Tibial nerve (tissue), 3 donors: ENCODE data around the gene INTS6L.

Experiments
- CTCF ChIP-seq, 5 experiments: fragments of 200-600 bp in 3 of 5; fragments of 450-650 bp in 2 of 5; sonication (generic) in 3 of 5; IDR thresholded peaks; one replicate each; pipeline ENCODE4 v1.5.1; 2016 to 2019; ENCODE audit warnings: antibody characterized with exemption in 5 of 5, mild to moderate bottlenecking in 3 of 5, moderate library complexity in 2 of 5
- POLR2A ChIP-seq, 2 donors: fragments of 450-650 bp; IDR thresholded peaks; one replicate each; pipeline ENCODE4 v1.6.1; 2017; ENCODE audit warnings: antibody characterized with exemption in 2 of 2, mild to moderate bottlenecking in 2 of 2, moderate library complexity in 2 of 2

- TF ChIP-seq CTCF (IDR thresholded peaks at IDR 0.05) (no peak), POLR2A (IDR thresholded peaks at IDR 0.05) (no peak)
Observed at GRCh38 chrX:135543172-135543571, 22.7 kb downstream of the INTS6L start.
